GM19193 (cell line): Measurements from ENCODE around the gene MYBPHL.

Experiments used
- POLR2A ChIP-seq: IDR thresholded peaks from 4 replicates; pipeline ENCODE4 v1.6.1; 2011; ENCODE audit not compliant: insufficient read depth, insufficient read length; ENCODE audit errors: extremely low read depth

MYBPHL gene, protein sequence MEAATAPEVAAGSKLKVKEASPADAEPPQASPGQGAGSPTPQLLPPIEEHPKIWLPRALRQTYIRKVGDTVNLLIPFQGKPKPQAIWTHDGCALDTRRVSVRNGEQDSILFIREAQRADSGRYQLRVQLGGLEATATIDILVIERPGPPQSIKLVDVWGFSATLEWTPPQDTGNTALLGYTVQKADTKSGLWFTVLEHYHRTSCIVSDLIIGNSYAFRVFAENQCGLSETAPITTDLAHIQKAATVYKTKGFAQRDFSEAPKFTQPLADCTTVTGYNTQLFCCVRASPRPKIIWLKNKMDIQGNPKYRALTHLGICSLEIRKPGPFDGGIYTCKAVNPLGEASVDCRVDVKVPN

GRCh38 chr1:109306832-109307273 lies at the start of gene MYBPHL:
TSS of gene MYBPHL (minus strand) at chr1:109307011. CDS start at chr1:109306991, 20 bp downstream.
- no peak for TF ChIP-seq POLR2A

DNA sequence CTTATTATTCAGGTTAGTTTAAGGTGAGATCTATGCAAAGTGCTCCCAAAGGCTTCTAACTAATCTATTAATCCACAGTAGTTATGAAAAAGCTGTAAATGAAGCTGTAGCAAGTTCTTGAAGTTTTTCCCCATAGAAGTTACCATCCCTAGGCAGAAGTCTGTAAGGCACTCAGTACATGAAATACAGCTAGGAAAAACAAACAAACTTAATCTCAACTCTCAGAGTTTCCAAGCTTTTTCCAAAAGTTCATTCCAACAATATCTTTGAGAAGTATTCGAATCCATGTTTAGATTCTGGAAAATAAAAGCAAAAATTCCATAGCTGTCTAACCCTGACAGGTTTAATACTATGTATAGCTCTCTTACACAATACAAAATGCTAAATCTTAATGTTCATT lies 49.7 kb upstream of the MYBPHL start:
- TF ChIP-seq POLR2A = no peak

DNA sequence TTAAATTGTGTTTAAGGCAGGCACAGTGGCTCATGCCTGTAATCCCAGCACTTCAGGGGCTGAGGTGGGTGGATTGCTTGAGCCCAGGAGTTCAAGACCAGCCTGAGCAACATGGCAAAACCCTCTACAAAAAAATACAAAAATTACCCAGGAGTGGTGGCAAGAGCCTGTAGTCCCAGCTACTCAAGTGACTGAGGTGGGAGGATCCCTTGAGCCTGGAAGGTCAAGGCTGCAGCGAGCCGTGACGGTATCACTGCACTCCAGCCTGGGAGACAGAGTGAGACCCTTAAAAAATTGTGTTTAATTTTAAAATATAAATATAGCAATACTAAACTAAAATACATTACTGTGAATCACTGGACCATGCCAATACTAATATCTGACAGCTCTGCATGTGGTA lies 48.1 kb upstream of the MYBPHL start:
- TF ChIP-seq POLR2A = no peak

GRCh38 chr1:109351457-109351856 lies 44.6 kb upstream of the MYBPHL start:
- TF ChIP-seq POLR2A = no peak

- no peak for TF ChIP-seq POLR2A
Observed at GRCh38 chr1:109350655-109351054, 43.8 kb upstream of the MYBPHL start.

GRCh38 chr1:109350182-109350581 lies 43.4 kb upstream of the MYBPHL start:
- TF ChIP-seq POLR2A = no peak

- no peak for TF ChIP-seq POLR2A
Observed at GRCh38 chr1:109347511-109347910, 40.7 kb upstream of the MYBPHL start.

- no peak for TF ChIP-seq POLR2A
Observed at GRCh38 chr1:109341944-109342930, 35.4 kb upstream of the MYBPHL start.

GRCh38 chr1:109338608-109339007 lies 31.8 kb upstream of the MYBPHL start:
- no peak for TF ChIP-seq POLR2A

DNA sequence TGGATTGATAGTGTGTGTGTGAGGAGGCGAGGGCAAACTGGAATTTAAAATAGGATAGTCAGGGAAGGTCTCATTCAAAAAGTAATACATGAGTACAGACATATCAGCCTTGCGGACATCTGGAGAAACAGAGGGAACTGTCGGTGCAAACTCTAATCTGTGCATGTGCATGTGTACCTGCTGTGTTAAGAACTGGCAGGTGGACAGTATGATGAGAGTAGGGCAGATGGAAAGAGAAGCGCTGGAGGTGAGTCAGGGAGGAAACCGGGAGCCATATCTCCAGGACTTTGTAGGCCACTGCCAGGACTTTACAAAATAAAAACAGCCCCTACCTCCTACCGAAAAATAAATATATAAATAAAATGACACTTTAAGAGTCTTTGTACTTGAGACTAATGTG lies 31.3 kb upstream of the MYBPHL start:
- no peak for TF ChIP-seq POLR2A

DNA sequence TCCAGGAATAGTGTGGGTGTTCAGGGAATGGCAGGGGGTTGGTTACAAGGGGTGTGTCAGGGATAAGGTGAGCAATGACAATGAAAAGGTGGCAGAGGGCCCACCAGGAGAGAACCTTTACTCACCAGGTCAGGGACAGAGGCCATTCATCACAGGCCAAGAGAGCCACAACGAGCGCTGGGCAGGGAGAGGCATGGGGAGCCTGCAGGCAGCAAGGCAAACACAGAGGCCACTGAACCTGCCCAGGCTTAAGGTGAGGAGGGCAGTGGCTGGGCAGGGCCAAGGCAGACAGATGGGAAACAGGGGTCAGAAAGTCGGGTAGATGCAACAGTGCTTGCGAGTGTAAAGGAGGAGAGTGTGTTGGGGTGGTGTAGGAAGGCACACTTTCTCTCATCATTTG lies 28.3 kb upstream of the MYBPHL start:
- no peak for TF ChIP-seq POLR2A

DNA sequence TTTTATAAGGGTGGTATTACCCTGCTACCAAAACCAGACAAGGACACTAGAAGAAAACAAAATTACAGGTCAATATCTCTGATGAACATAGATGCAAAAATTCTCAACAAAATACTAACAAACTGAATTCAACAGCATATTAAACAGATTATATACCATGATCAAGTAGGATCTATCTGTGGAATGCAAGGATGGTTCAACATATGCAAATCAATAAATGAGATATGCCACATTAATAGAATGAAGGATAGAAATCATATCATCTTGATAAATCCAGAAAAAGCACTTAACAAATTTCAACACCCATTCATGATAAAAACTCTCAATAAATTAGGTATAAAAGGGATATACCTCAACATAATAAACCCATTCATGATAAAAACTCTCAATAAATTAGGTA lies 24.3 kb upstream of the MYBPHL start:
- no peak for TF ChIP-seq POLR2A

DNA sequence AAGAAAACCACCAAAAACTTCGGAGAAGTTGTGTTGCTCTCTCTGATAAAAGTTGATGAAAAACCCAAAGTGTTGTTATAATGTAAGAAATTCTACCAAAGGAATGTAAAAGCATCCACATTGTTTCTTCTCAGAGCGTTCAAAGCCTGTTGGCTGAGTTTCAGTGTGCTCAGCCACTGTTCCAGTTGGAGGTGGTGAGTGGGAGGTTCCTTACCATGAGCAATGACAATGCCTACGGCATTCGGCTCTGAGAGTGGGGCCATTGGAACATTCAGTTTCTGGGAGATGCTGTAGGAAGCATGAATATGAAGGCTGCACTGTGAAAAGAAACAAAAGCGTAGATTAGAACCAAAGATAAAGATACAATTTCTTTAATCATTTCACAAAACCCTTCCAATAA lies 20.5 kb upstream of the MYBPHL start:
- TF ChIP-seq POLR2A = no peak

- no peak for TF ChIP-seq POLR2A
Observed at GRCh38 chr1:109322974-109323373, 16.2 kb upstream of the MYBPHL start.

DNA sequence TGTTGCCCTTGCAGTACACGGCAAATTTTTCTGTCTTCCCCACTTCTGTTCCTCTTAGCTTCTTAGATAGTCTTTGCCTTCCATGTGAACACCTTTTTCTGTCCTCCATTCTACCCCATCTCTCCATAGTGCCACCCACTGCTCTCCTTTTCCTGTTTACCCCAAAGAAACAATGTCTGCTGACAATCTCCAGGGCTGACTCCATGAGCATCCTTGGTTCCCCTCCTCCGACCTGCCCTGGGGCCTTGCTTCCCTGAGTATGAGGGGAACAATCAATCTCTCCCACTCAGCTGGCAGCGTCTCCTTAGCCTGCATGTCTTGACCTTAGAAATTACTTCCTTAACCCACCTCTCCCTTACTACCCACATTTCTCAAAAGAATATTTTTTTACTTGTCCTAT lies 12.3 kb upstream of the MYBPHL start:
- TF ChIP-seq POLR2A = no peak
